Measurements from ENCODE around the gene FGF18. TPM values are rescaled to one million over a fixed set of nuclear protein-coding genes. Genes with fewer than 3 reads are reported as not detected.

The FGF18 gene
- total RNA-seq, 2 donors from 2014 or later = not detected

DNA sequence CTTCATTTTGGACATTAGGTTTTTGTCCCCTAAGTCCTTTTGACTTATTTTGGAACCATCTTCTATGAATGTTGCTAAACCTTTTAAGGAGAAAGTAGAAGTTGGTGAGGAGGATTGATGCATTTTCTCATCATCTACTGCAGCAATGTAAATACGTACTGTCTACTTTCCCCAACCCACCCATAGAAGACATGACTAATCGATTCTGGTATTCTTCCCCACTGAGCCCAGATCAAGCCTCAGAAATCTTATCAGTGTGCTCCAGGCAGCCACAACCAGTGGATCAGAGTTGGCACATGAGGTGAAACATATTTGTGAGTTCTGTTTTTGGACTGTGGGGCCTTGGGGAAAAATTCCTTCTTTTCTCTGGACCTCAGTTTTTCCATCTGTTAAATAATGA, 57.7 kb downstream of the FGF18 start:
- no peak for TF ChIP-seq POLR2A (IDR thresholded peaks at IDR 0.05)
- ATAC-seq = no peak
- 63 to 69% methylated on average over 2 of the region's 2 CpGs for WGBS, 2 donors

DNA sequence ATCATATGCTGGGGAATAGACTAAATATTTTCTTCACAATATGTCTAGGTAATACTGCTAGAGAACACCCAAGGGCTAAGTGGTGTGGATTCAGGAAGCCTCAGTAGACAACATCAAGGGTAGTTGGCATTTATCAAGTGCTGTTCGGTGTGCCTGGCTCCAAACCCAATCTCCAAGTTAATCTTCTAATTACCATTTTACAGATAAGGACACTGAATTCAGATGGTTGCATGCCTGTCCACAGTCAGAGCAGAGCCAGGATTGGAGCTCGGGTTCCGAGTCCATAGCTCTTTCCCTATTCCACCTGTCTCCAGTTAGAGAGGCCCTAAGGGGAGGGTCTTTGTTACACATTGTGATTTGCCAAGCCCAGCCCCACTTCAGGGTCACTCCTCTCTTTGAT, 58.2 kb downstream of the FGF18 start:
- no peak overlapping the region for H3K27ac ChIP-seq
- TF ChIP-seq, protein P1, sequence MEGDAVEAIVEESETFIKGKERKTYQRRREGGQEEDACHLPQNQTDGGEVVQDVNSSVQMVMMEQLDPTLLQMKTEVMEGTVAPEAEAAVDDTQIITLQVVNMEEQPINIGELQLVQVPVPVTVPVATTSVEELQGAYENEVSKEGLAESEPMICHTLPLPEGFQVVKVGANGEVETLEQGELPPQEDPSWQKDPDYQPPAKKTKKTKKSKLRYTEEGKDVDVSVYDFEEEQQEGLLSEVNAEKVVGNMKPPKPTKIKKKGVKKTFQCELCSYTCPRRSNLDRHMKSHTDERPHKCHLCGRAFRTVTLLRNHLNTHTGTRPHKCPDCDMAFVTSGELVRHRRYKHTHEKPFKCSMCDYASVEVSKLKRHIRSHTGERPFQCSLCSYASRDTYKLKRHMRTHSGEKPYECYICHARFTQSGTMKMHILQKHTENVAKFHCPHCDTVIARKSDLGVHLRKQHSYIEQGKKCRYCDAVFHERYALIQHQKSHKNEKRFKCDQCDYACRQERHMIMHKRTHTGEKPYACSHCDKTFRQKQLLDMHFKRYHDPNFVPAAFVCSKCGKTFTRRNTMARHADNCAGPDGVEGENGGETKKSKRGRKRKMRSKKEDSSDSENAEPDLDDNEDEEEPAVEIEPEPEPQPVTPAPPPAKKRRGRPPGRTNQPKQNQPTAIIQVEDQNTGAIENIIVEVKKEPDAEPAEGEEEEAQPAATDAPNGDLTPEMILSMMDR (IDR thresholded peaks at IDR 0.05) = no peak
- no peak for TF ChIP-seq POLR2A (IDR thresholded peaks at IDR 0.05)
- DNase-seq (no peak), ATAC-seq (no peak)
- no peaks in the 10 kb centered on the region for H3K9me3 ChIP-seq
- 75 to 78% methylated on average over 3 of the region's 3 CpGs for WGBS, 2 donors
- intact Hi-C loops (cut with DNase I) = no loop called here
- H3K36me3 ChIP-seq (replicated peaks in 1 of 2; ENCODE audit: insufficient read depth in 1 of 2, low read depth in 2 of 2) = no peaks in the 10 kb centered on the region
- H3K4me3 ChIP-seq = no peak overlapping the region
- H3K27me3 ChIP-seq = no peaks in the 10 kb centered on the region
- no peaks in the 10 kb centered on the region for H3K4me1 ChIP-seq

More for the DNA sequence above, 57.7 kb downstream of the FGF18 start:
- no peak overlapping the region for H3K27ac ChIP-seq
- H3K4me3 ChIP-seq = no peak overlapping the region
- no peaks in the 10 kb centered on the region for H3K4me1 ChIP-seq
- no peaks in the 10 kb centered on the region for H3K9me3 ChIP-seq
- no peaks in the 10 kb centered on the region for H3K36me3 ChIP-seq (replicated peaks in 1 of 2; ENCODE audit: insufficient read depth in 1 of 2, low read depth in 2 of 2)
- H3K27me3 ChIP-seq = no peaks in the 10 kb centered on the region
- no peak for DNase-seq
- intact Hi-C loops (cut with DNase I) = no loop called here

DNA sequence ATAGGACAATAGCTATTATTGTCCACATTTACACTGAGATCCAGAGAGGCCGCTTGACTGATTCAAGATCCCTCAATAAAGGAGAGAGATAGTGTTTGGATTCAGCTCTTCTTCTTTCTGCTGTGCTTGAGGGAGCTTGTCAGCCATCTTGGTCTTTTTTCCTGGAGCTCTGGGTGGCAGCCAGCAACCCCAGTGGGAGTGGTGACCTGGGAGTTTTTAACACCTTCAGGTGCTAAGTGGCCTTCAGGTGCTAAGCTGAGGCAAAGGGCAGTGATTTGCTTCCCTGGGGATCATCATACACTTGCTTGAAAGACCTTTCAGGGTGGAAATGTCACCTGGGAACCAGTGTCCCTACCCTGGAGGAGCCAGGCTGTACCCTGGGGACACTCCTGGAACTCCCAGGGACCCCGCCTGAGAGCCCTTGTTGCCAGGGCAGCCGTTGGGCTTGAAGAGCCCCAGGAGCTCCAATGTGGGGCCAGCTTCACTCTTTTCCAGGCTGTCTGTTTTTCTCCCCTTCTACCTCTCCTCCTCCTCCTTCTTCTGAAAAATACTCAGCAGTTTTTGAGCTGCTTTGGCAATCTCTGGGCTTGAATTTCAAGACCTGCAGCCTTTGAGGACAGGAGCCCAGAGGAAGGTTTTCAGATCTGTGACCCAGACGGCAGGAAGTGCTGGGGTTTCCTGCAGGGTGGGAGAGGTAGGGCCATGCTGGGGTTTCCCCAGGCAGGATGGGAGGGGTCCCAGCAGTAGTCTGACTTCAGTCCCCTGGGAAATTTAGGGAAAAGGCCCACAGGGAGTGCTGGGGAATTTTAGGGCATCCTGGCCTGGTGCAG, 59.7 kb downstream of the FGF18 start:
- no peak for DNase-seq
- WGBS, 2 donors = 62 to 65% methylated on average over 4 of the region's 4 CpGs
- no peaks in the 10 kb centered on the region for H3K9me3 ChIP-seq
- H3K27ac ChIP-seq = no peak overlapping the region
- H3K27me3 ChIP-seq = no peaks in the 10 kb centered on the region
- no peak for ATAC-seq
- intact Hi-C loops (cut with DNase I) = no loop called here
- TF ChIP-seq, protein P1 (IDR thresholded peaks at IDR 0.05) = no peak
- TF ChIP-seq POLR2A (IDR thresholded peaks at IDR 0.05) = no peak
- H3K4me3 ChIP-seq = no peak overlapping the region
- H3K36me3 ChIP-seq (replicated peaks in 1 of 2; ENCODE audit: insufficient read depth in 1 of 2, low read depth in 2 of 2) = no peaks in the 10 kb centered on the region
- H3K4me1 ChIP-seq = no peaks in the 10 kb centered on the region

DNA sequence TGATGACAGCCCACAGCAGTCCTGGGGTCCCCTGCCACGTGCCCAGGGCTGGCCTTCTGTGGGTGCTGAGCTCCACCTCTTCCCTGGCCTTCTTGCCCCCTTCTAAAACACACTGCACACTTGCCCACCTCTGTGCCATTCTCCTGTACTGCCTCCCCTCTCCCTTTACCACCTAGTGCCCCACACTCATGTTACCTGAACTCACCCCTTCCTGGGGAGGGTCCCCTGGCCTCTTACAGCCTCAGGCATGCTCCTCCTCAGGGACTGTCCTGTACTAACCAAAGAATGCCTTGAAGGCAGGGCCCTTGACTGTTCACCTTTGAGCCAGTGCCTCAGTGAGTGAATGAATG, 60.3 kb downstream of the FGF18 start:
- DNase-seq (no peak), ATAC-seq (no peak)
- H3K9me3 ChIP-seq = no peaks in the 10 kb centered on the region
- WGBS, 2 donors = 58 to 83% methylated on average over 1 of the region's 1 CpG
- no peaks in the 10 kb centered on the region for H3K36me3 ChIP-seq (replicated peaks in 1 of 2; ENCODE audit: insufficient read depth in 1 of 2, low read depth in 2 of 2)
- intact Hi-C loops (cut with DNase I) = no loop called here
- TF ChIP-seq, protein P1 (IDR thresholded peaks at IDR 0.05) = no peak
- no peak for TF ChIP-seq POLR2A (IDR thresholded peaks at IDR 0.05)
- no peak overlapping the region for H3K4me3 ChIP-seq
- H3K27ac ChIP-seq = no peak overlapping the region
- H3K27me3 ChIP-seq = no peaks in the 10 kb centered on the region
- no peaks in the 10 kb centered on the region for H3K4me1 ChIP-seq

DNA sequence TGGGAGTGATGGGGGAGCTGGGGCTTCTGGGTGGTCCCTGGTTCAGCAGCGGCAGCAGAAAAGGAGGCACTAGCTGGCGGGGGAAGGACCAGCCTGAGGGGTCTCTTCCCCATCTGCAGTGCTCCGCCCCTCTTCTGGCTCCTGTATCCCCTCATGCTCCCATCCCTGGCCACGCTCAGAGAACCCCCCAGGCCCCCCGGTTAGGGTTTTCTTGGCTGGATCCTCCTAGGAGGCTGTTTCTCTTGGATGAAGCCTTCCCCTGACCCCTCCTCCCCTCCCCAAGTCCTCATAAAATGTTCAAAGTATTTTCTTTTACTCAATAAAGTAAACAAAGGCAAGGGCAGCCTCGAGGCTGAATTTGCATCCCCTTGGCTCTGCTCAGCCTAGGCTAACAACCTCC, 60.8 kb downstream of the FGF18 start:
- WGBS, 2 donors = 77% methylated on average over 6 of the region's 6 CpGs

More for the DNA sequence above, 60.8 kb downstream of the FGF18 start:
- no peaks in the 10 kb centered on the region for H3K27me3 ChIP-seq
- intact Hi-C loops (cut with DNase I) = no loop called here
- ATAC-seq = no peak
- H3K36me3 ChIP-seq (replicated peaks in 1 of 2; ENCODE audit: insufficient read depth in 1 of 2, low read depth in 2 of 2) = no peaks in the 10 kb centered on the region
- no peaks in the 10 kb centered on the region for H3K9me3 ChIP-seq
- no peak for DNase-seq
- H3K4me1 ChIP-seq = no peaks in the 10 kb centered on the region
- no peak overlapping the region for H3K4me3 ChIP-seq
- no peak overlapping the region for H3K27ac ChIP-seq
- TF ChIP-seq, protein P1 (IDR thresholded peaks at IDR 0.05) = no peak
- no peak for TF ChIP-seq POLR2A (IDR thresholded peaks at IDR 0.05)
